T-cell (primary cell): ENCODE results near the gene VPS37B. TPM values are rescaled to one million over a fixed set of nuclear protein-coding genes. Genes with fewer than 3 reads are reported as not detected.

ENCODE experiments used
- ATAC-seq, 4 experiments: fragments of 200-7000 bp in 3 of 4; fragments of 150-1000 bp in 1 of 4; cut with Tn5 transposase; replicated peaks in 1 of 4; 1 replicate in 3 of 4; 2 replicates in 1 of 4; pipeline ENCODE4 v1.10.0; 2021; ENCODE audit warnings: moderate library complexity in 3 of 4, mild to moderate bottlenecking in 2 of 4, moderate number of reproducible peaks in 1 of 4
- CTCF ChIA-PET, 2 donors: fragments of 300-600 bp; sonication (Branson Sonifier 250); formaldehyde crosslinking; loops; one replicate each; lab custom pipeline; 2022; ENCODE audit warnings: antibody characterized with exemption in 2 of 2; lab: Charles Lee
- POLR2A ChIA-PET, 2 donors: fragments of 300-600 bp; sonication (Branson Sonifier 250); formaldehyde crosslinking; loops; one replicate each; lab custom pipeline; 2022; ENCODE audit warnings: antibody characterized with exemption in 2 of 2; lab: Charles Lee
- DNase-seq, 35 experiments: peaks; one replicate each; pipeline versions ENCODE4 v3.0.0 to v3.0.0-alpha.2; 2013 to 2023
- H3K27ac ChIP-seq: one replicate; pipeline ENCODE4 v1.5.1; 2013; ENCODE audit warnings: low read length
- H3K27me3 ChIP-seq, 2 experiments: replicated peaks in 1 of 2; 1 replicate in 1 of 2; 2 replicates in 1 of 2; pipeline versions ENCODE4 v1.6.1 to v1.7.0; 2013; ENCODE audit warnings: low read length in 1 of 2, mixed read lengths in 1 of 2; ENCODE audit not compliant: control insufficient read depth in 2 of 2, insufficient read depth in 2 of 2; ENCODE audit errors: extremely low read depth in 1 of 2
- H3K36me3 ChIP-seq, 2 donors: 1 replicate in 1 of 2; 2 replicates in 1 of 2; pipeline versions ENCODE4 v1.6.1 to v1.7.0; 2013; ENCODE audit warnings: low read length in 1 of 2; ENCODE audit not compliant: control insufficient read depth in 2 of 2, insufficient read depth in 1 of 2; ENCODE audit errors: extremely low read depth in 1 of 2
- H3K4me1 ChIP-seq, 2 experiments: 1 replicate in 1 of 2; 2 replicates in 1 of 2; pipeline versions ENCODE4 v1.6.1 to v1.7.0; 2013; ENCODE audit warnings: low read length in 2 of 2, mixed read lengths in 1 of 2; ENCODE audit not compliant: insufficient read depth in 2 of 2, control insufficient read depth in 1 of 2; ENCODE audit errors: extremely low read depth in 1 of 2
- H3K4me3 ChIP-seq, 2 donors: 1 replicate in 1 of 2; 2 replicates in 1 of 2; pipeline versions ENCODE4 v1.5.1 to v1.7.0; 2013; ENCODE audit warnings: mild to moderate bottlenecking in 2 of 2, low read length in 1 of 2, moderate library complexity in 1 of 2; ENCODE audit not compliant: control insufficient read depth in 1 of 2; ENCODE audit errors: extremely low read depth in 1 of 2
- H3K9me3 ChIP-seq: 2 replicates; pipeline ENCODE4 v1.7.0; 2013
- H3K27ac Mint-ChIP-seq, 2 donors: one replicate each; pipeline ENCODE4 v1.8.0; 2020 to 2021; ENCODE audit warnings: mild to moderate bottlenecking in 2 of 2, mixed read lengths in 2 of 2
- H3K27me3 Mint-ChIP-seq, 2 donors: one replicate each; pipeline ENCODE4 v1.8.0; 2021 to 2022; ENCODE audit warnings: mixed read lengths in 2 of 2
- H3K36me3 Mint-ChIP-seq: one replicate; pipeline ENCODE4 v1.8.0; 2021; ENCODE audit warnings: mixed read lengths
- H3K4me1 Mint-ChIP-seq, 3 donors: one replicate each; pipeline ENCODE4 v1.8.0; 2020 to 2022; ENCODE audit warnings: mixed read lengths in 3 of 3, mild to moderate bottlenecking in 1 of 3
- H3K4me3 Mint-ChIP-seq, 3 donors: one replicate each; pipeline ENCODE4 v1.8.0; 2020 to 2022; ENCODE audit warnings: mild to moderate bottlenecking in 3 of 3, mixed read lengths in 3 of 3, moderate library complexity in 3 of 3
- H3K9me3 Mint-ChIP-seq, 3 donors: one replicate each; pipeline ENCODE4 v1.8.0; 2020 to 2022; ENCODE audit warnings: mixed read lengths in 3 of 3
- WGBS: methylation state at CpG from one replicate; pipeline ENCODE4 v1.1.5; 2013; ENCODE audit warnings: missing lambda C conversion rate; ENCODE audit not compliant: insufficient coverage; 5-methylcytosine and 5-hydroxymethylcytosine counted together
- total RNA-seq, 35 experiments: library from RNA in 6 of 35; stranded (reverse) in 6 of 35; fragments of 120-200 nt in 1 of 35; gene quantifications; one replicate each; pipeline versions ENCODE4 v1.2.1 to v1.2.4 and lab custom pipeline; 2013 to 2026

VPS37B gene
- total RNA-seq, 5 donors from 2014 or later (not counting 1 experiment from before 2014, with no cell fraction given) = 25.9 to 85.8 (median 34.6) TPM

DNA sequence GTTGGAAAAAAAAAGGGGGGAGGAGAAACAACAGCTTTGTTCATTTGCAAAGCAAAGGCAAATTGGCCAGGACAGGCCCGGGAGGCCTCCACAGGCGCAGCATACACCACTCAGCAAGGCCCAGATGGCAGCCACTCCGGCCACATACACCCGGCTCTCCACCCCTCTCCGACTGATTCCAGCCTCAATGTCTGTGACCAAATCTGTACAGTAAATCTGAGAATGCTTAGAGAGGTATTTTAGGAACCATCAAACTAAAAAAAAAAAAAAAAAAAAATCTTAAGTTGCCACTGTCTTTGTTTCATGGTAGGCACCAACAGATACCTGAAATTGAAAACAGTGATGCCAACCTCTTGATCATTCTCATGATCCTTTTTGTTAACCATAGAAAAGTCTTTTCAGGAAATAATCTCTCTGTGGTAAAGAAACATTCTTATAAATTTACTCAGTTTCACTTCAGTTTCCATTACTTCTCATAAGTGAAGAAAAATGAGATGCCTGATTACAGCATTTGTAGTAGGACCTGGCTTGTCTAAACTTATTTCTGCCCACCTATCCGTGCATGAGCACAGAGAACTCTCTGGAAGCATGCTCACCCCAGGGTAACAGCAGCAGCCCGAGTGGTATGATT lies 20.2 kb downstream of the VPS37B start:
- ATAC-seq = no peak
- H3K36me3 ChIP-seq = peaks cover 0 to 4% of the 10 kb centered on the region in 2 donors
- Mint-ChIP-seq H3K4me1 (peaks cover 95% of the 10 kb centered on the region in 3 donors), H3K27me3 (no peaks in the 10 kb centered on the region), H3K27ac (peak overlapping the region; percentile 71 to 83), H3K4me3 (peak overlapping the region in 2 of 3 donors; percentile 29 to 53), H3K9me3 (no peaks in the 10 kb centered on the region), H3K36me3 (peaks cover 28% of the 10 kb centered on the region)
- no CpG with 5 or more reads among the region's 7 CpGs for WGBS
- DNase-seq = peak in 1 of 35 experiments; percentile 22
- peak overlapping the region; percentile 4 for H3K27ac ChIP-seq
- no peaks in the 10 kb centered on the region for H3K27me3 ChIP-seq
- H3K9me3 ChIP-seq = no peaks in the 10 kb centered on the region
- no peak overlapping the region for H3K4me3 ChIP-seq
- H3K4me1 ChIP-seq = peaks cover 35 to 84% of the 10 kb centered on the region in 2 experiments
- CTCF ChIA-PET = interaction anchor here (0.6 to 0.7 kb wide), 2 partner anchors 23 to 240 kb away, joined by 3 read pairs; no protein-coding TSS in a partner anchor
- POLR2A ChIA-PET = interaction anchor here in 1 of 2 donors (1.6 kb wide), 1 partner anchor 13 kb away, joined by 13 read pairs; no protein-coding TSS in a partner anchor

- Mint-ChIP-seq H3K27me3 (no peaks in the 10 kb centered on the region), H3K4me1 (peaks cover 85 to 94% (median 91%) of the 10 kb centered on the region in 3 donors), H3K9me3 (no peaks in the 10 kb centered on the region), H3K27ac (peak overlapping the region; percentile 97 to 99), H3K4me3 (peak overlapping the region; percentile 28 to 83 (median 46)), H3K36me3 (peaks cover 28% of the 10 kb centered on the region)
- CTCF ChIA-PET = interaction anchor here (0.7 to 1.0 kb wide), 2 partner anchors 14 to 88 kb away, joined by 8 to 9 read pairs; no protein-coding TSS in a partner anchor
- no peaks in the 10 kb centered on the region for H3K27me3 ChIP-seq
- peak in 28 of 35 experiments; percentile 25 to 68 (median 47) for DNase-seq
- peaks cover 0 to 20% of the 10 kb centered on the region in 2 donors for H3K36me3 ChIP-seq
- WGBS = 8% methylated on average over 2 of the region's 12 CpGs
- H3K4me3 ChIP-seq = peak overlapping the region in 1 of 2 donors; percentile 35
- POLR2A ChIA-PET = interaction anchor here in 1 of 2 donors (0.7 kb wide), 1 partner anchor 152 kb away, joined by 5 read pairs; no protein-coding TSS in a partner anchor
- H3K9me3 ChIP-seq = no peaks in the 10 kb centered on the region
- ATAC-seq = peak; percentile 72 to 77 (median 74)
- no peak overlapping the region for H3K27ac ChIP-seq
- H3K4me1 ChIP-seq = peaks cover 37 to 87% of the 10 kb centered on the region in 2 experiments
Measured at GRCh38 chr12:122874081-122874480, 21.8 kb downstream of the VPS37B start.

GRCh38 chr12:122873540-122873939 lies 22.4 kb downstream of the VPS37B start:
- DNase-seq = peak in 1 of 35 experiments; percentile 11
- no peaks in the 10 kb centered on the region for H3K27me3 Mint-ChIP-seq
- no peak overlapping the region for H3K4me3 ChIP-seq
- H3K9me3 ChIP-seq = no peaks in the 10 kb centered on the region
- H3K4me3 Mint-ChIP-seq = peak overlapping the region in 2 of 3 donors; percentile 28 to 83
- peak in 1 of 4 experiments; percentile 9 for ATAC-seq
- ChIA-PET POLR2A (no interaction called here), CTCF (interaction anchor here in 1 of 2 donors (1.0 kb wide), 1 partner anchor 15 kb away, joined by 9 read pairs; no protein-coding TSS in a partner anchor)
- WGBS = 91% methylated on average over 3 of the region's 4 CpGs
- peaks cover 0 to 26% of the 10 kb centered on the region in 2 donors for H3K36me3 ChIP-seq
- no peak overlapping the region for H3K27ac ChIP-seq
- H3K36me3 Mint-ChIP-seq = peaks cover 34% of the 10 kb centered on the region
- peaks cover 83 to 93% (median 91%) of the 10 kb centered on the region in 3 donors for H3K4me1 Mint-ChIP-seq
- no peaks in the 10 kb centered on the region for H3K9me3 Mint-ChIP-seq
- H3K27me3 ChIP-seq = no peaks in the 10 kb centered on the region
- peak overlapping the region; percentile 97 to 99 for H3K27ac Mint-ChIP-seq
- H3K4me1 ChIP-seq = peaks cover 37 to 81% of the 10 kb centered on the region in 2 experiments

GRCh38 chr12:122872815-122873361 lies 23.0 kb downstream of the VPS37B start:
- Histone ChIP-seq H3K27ac (no peak overlapping the region), H3K27me3 (no peaks in the 10 kb centered on the region), H3K4me1 (peaks cover 34 to 75% of the 10 kb centered on the region in 2 experiments), H3K4me3 (no peak overlapping the region), H3K36me3 (peaks cover 2 to 32% of the 10 kb centered on the region in 2 donors), H3K9me3 (no peaks in the 10 kb centered on the region)
- Mint-ChIP-seq H3K27me3 (no peaks in the 10 kb centered on the region), H3K4me3 (peak overlapping the region; percentile 29 to 83 (median 81)), H3K27ac (peak overlapping the region; percentile 97 to 99), H3K36me3 (peaks cover 34% of the 10 kb centered on the region), H3K9me3 (no peaks in the 10 kb centered on the region), H3K4me1 (peaks cover 76 to 87% (median 85%) of the 10 kb centered on the region in 3 donors)
- 98% methylated on average over 10 of the region's 12 CpGs for WGBS
- POLR2A ChIA-PET = interaction anchor here (0.6 kb wide), 2 partner anchors 21 to 119 kb away, joined by 3 to 4 read pairs; no protein-coding TSS in a partner anchor
- ATAC-seq (no peak), DNase-seq (peak in 2 of 35 experiments; percentile 10 to 18)
- CTCF ChIA-PET = interaction anchor here in 1 of 2 donors (0.6 to 0.9 kb wide), 2 partner anchors 21 to 26 kb away, joined by 3 to 4 read pairs; no protein-coding TSS in a partner anchor

GRCh38 chr12:122871851-122872780 lies 23.8 kb downstream of the VPS37B start:
- H3K4me3 ChIP-seq = peak overlapping the region; percentile 34 to 65
- peak overlapping the region; percentile 79 for H3K27ac ChIP-seq
- ChIA-PET POLR2A (interaction anchor here (0.5 to 1.4 kb wide), 6 partner anchors 21 to 119 kb away, joined by 3 to 5 read pairs (median 4); partner anchors contain the start of gene CCDC62 (in 1 of the 2)), CTCF (interaction anchor here (0.6 to 1.1 kb wide), 7 partner anchors 11 to 75 kb away, joined by 3 to 4 read pairs (median 3); no protein-coding TSS in a partner anchor)
- H3K4me1 ChIP-seq = peaks cover 34 to 68% of the 10 kb centered on the region in 2 experiments
- Mint-ChIP-seq H3K36me3 (peaks cover 30% of the 10 kb centered on the region), H3K4me1 (peaks cover 69 to 79% (median 77%) of the 10 kb centered on the region in 3 donors), H3K4me3 (peak overlapping the region; percentile 81 to 85 (median 83)), H3K9me3 (no peaks in the 10 kb centered on the region), H3K27me3 (no peaks in the 10 kb centered on the region), H3K27ac (peak overlapping the region; percentile 97 to 99)
- DNase-seq = peak in 16 of 35 experiments; percentile 22 to 50 (median 36)
- WGBS = 0% methylated on average over 12 of the region's 23 CpGs
- peaks cover 4 to 39% of the 10 kb centered on the region in 2 donors for H3K36me3 ChIP-seq
- ATAC-seq = peak; percentile 45 to 68 (median 55)
- H3K27me3 ChIP-seq = no peaks in the 10 kb centered on the region
- no peaks in the 10 kb centered on the region for H3K9me3 ChIP-seq
